GM18520 (cell line): ENCODE results near the gene TMEM243.

Source experiments
- ATAC-seq: cut with Tn5 transposase; IDR thresholded peaks from one replicate; pipeline ENCODE4 v1.9.1; 2021; ENCODE audit not compliant: unreplicated experiment

TMEM243 gene

GRCh38 chr7:87159538-87159937, 60.0 kb downstream of the TMEM243 start:
- no peak for ATAC-seq

- no peak for ATAC-seq
These were observed 62.8 kb downstream of the TMEM243 start for GRCh38 chr7:87156709-87157108.

- ATAC-seq, result no peak
These were observed 63.7 kb downstream of the TMEM243 start for GRCh38 chr7:87155788-87156187.

- no peak for ATAC-seq
These were observed 65.0 kb downstream of the TMEM243 start for GRCh38 chr7:87154569-87154968.

GRCh38 chr7:87154166-87154565, 65.4 kb downstream of the TMEM243 start:
- no peak for ATAC-seq

- ATAC-seq, result no peak
These were observed 66.5 kb downstream of the TMEM243 start for GRCh38 chr7:87152897-87153641.

- ATAC-seq, result peak; percentile 84
These were observed 67.2 kb downstream of the TMEM243 start, which contains the start of gene DMTF1 for GRCh38 chr7:87152112-87152896. Gene DMTF1 (plus strand): TSS chr7:87152453. CDS start chr7:87164942, 12,489 bp downstream.

GRCh38 chr7:87151729-87152111, 67.8 kb downstream of the TMEM243 start:
- no peak for ATAC-seq

- no peak for ATAC-seq
These were observed 68.4 kb downstream of the TMEM243 start for GRCh38 chr7:87151002-87151728.

- no peak for ATAC-seq
These were observed 71.1 kb downstream of the TMEM243 start for GRCh38 chr7:87148332-87148955.

- no peak for ATAC-seq
These were observed 72.0 kb downstream of the TMEM243 start for GRCh38 chr7:87147500-87147899.

GRCh38 chr7:87146740-87147386, 72.7 kb downstream of the TMEM243 start:
- no peak for ATAC-seq
